Posterior cingulate gyrus (tissue), 11 donors: ENCODE data around the gene TLE1.
A peak's percentile ranks its signal among the peaks of the same experiment; 100 is the strongest.
"Not testable (repeated sequence)": the region's sequence is repeated elsewhere in the genome, so short reads cannot be mapped to it uniquely, and the experiment has no call there.

ENCODE experiments used
- DNase-seq, 10 donors: peaks; one replicate each; pipeline versions ENCODE4 v3.0.0 to v3.0.0-alpha.2; 2020 to 2021; ENCODE audit warnings: mixed read lengths in 3 of 10
- intact Hi-C: fragments of 100-400 bp; cut with DNase I; formaldehyde crosslinking; loops from one replicate; pipeline ENCODE4 v1.15.1; 2023

Gene TLE1

DNA sequence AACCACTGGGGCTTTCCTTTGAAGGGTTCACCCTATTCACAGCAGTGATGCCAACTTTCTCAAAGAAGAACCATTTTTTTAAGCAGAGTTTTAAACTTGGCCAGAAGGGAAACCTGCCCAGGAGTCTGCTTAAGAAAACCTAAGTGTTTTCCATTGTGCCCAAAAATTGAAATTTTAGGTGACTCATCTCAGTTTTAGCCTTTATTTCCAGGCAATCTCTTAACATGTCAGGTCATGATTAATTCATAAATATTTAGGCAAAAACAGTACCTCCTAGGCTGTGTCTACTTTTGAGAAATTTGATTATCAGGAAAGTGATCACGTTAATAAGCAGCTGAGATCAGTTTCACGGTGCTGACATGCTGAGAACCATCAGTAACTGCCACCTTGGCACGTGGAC is 61.9 kb downstream of the TLE1 start:
- intact Hi-C loops: no loop called here
- no peak for DNase-seq

DNA sequence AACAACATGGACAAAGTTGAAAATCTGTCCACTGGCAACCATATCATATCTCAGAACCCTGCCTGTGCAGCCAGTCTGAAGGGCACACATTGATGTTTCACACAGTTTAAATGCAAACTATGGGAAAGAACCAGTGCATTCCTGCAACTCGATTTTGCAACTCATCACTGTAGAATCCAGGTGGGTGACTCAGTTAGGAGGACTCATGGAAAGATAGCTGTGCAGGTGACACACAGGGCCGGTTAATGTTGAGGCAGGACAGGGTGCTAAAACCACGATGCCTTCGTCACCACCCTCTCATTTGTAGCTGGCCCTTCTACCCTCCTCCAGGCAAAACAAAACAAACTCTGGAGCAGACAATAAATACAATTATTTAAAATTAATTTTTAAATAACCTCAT is 62.8 kb downstream of the TLE1 start:
- intact Hi-C loops: no loop called here
- DNase-seq: no peak

GRCh38 chr9:81625969-81626368 is 63.4 kb downstream of the TLE1 start:
- intact Hi-C loops: no loop called here
- DNase-seq: no peak

- DNase-seq: no peak
- intact Hi-C loops: no loop called here
Observed at GRCh38 chr9:81623778-81624177, 65.6 kb downstream of the TLE1 start.

DNA sequence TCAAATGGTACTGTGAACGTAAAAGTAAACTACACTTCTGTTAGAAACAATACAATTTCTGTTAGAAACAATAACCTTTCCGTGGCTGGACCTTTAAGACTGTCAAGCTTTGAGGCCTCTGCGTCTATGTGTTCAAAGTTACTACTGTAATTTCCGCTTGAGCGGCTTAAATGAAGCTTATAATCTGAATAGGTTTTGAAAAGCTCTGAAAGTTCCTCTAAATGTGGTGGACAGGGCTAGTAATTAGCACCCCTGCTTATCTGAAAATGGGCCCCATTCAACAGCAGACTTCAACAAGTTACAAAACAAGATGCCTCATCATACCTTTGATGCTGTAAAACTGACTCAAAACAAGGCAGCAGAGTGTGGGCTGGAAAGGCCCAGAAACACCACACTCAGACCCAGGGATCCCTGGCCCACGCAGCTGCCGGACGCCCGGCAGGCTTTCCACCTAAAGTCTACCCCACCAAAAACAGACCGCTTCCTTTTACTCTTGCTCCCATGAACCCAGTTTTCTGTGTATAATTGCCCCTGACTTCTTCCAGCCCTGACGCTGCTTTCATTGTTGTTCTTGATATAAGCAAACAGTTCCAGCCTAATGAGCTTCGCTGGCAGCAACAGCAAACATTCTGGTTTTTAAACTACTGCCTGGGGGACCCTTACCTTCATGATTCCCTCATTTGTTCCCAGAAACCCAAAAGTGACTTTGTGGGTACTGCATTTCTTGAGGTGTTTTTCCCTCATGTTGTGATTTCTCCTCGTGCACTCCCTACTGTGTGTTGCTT is 66.7 kb downstream of the TLE1 start:
- intact Hi-C loops: no loop called here
- DNase-seq: no peak

DNA sequence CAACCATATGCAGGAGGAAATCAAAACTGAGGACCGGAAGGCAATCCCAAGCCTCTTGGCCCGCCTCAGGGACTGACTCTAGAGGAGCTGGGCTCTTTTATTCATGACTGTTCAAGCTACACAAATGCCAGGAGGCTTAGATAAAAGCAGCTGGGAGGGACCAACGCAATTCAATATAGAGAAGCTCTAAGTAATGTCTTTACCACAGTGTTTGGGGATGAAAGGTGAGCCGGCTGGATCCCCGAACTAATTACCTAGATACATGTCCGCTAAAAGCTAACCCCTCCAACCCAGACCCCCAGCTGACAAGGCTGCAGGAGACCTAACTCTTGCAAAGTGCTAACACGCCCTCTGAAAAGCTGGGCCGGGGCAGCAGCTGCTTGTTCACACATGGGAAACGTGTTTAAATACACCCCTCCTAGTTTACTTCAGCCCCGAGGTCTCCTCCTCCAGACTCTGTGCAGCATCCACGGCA is 67.5 kb downstream of the TLE1 start:
- no peak for DNase-seq
- intact Hi-C loops: no loop called here

GRCh38 chr9:81621118-81621517 is 68.2 kb downstream of the TLE1 start:
- intact Hi-C loops: no loop called here

GRCh38 chr9:81620002-81620390 is 69.4 kb downstream of the TLE1 start:
- intact Hi-C loops: no loop called here

More at GRCh38 chr9:81621118-81621517, 68.2 kb downstream of the TLE1 start:
- no peak for DNase-seq

DNA sequence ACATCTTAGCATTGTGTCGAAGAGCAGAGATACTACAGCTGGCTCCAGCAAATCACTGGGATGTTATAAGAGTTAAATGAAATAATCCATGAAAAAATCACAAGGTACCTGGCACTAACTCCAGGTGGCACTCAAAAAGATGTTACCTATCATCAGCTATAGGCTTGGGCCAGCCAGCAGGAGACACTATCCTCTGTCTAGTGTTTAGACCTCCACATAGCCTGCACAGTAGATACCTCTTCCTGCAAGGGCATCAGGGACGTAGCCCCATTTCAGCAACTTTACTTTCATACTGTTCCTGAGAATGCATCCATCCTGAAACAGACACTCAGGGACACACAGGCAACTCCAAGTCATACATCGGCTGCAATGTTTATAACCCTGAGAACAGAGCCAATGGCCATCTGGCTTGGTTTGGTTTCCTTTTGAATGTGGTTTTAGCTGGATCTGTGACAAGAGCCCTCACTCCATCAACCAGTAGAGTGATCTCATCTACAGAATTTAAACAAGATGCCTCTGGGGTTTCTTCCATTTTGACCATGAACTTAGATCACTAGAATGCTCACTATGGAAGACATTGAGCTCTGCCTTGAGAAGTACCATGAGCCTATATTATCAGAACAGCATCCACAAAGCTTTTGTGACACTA is 69.9 kb downstream of the TLE1 start:
- intact Hi-C loops: no loop called here

More at GRCh38 chr9:81620002-81620390, 69.4 kb downstream of the TLE1 start:
- DNase-seq: no peak

DNA sequence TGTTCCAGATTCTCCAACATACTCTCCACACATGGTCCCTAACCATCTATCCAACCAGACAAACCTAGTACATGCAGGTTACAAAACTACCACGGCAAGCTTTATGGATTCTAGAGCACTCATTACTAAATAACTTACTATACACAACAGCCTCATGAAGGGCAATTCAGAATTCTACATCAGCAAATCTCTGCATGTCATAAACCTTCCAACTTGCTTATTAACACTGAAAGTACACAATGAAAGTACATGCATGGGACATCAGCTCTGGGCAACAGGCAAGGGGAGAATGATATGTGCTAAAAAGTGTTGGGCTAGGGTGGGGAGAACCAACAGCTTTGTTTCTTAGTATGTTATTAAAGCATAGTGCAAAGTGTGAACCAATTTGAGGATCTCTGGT is 70.4 kb downstream of the TLE1 start:
- DNase-seq: no peak
- intact Hi-C loops: no loop called here

More for the DNA sequence above, 69.9 kb downstream of the TLE1 start:
- no peak for DNase-seq

- DNase-seq: no peak
- intact Hi-C loops: no loop called here
Observed at GRCh38 chr9:81616141-81616540, 73.2 kb downstream of the TLE1 start.

DNA sequence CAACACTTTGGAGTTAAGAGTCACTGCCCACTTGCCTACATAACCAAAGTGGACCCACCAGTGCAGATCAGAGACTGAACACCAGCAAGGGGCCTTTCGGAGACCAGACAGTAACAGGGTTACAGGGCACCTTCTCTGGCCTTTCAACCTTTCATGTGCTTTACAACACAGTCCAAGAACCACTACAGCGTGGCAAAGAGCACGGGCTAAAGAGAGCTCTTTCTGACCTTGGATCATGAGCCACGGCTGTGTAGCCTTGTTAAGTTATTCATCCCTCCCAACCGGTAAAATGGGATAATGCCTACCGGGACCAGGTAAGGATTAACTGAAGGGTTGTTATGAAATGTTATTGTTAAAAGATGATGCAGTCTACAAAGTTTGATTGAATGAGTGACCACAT is 75.0 kb downstream of the TLE1 start:
- intact Hi-C loops: no loop called here
- peak in 1 of 10 donors; percentile 7 for DNase-seq

DNA sequence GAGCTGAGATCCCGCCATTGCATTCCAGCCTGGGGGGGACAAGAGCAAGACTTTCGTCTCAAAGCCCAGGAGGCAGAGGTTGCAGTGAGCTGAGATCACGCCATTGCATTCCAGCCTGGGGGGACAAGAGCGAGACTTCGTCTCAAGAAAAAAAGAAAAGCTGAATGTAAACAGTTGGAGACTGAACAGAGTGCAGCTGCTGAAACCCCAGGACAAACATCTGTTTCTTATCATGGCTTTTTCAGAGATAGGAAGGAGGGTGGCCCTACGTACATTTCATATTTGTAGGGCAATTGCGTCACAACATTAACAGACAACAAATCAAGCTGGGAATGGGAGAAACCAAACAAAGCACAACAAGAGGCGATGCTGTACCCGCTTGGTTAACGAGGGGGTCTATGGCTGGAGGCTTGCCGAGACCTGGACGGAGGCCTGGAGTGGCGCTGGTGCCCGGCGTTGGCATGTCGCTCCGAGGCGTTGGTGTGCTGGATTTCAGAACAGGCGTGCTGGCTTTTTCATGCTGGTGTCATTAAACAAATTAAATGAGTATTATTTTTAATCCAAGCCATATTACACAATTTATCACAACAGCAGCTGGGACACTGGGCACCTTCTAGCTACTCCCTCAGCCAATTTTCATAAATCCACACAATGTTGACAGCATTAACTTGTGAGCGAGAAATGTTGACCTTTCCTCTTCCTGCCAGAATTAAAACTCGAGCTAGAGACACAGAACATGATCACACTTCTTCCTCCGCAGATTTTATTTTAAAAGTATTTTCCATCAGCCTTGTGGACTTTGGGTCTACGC is 76.1 kb downstream of the TLE1 start:
- peak in 4 of 10 donors; percentile 28 to 88 (median 63) for DNase-seq

GRCh38 chr9:81611664-81612063 is 77.7 kb downstream of the TLE1 start:
- no peak for DNase-seq
- intact Hi-C loops: no loop called here

More for the DNA sequence above, 76.1 kb downstream of the TLE1 start:
- intact Hi-C loops: no loop called here

DNA sequence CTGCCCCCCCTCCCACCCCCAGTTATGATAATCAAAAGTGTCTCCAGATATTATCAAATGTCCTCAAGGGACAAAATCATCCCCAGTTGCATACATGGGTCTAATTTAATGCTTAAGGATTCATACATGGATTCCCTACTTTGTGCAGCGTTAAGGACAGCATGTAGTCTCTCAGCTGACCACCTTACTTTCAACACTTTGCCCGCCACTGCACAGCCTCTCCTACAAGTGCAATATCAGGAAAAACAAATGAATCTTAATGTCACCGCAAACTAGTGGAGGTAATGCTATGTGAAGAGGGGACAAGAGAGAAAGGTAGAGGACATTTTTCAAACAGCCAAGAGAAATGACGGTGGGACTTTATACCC is 78.6 kb downstream of the TLE1 start:
- intact Hi-C loops: no loop called here
- no peak for DNase-seq

DNA sequence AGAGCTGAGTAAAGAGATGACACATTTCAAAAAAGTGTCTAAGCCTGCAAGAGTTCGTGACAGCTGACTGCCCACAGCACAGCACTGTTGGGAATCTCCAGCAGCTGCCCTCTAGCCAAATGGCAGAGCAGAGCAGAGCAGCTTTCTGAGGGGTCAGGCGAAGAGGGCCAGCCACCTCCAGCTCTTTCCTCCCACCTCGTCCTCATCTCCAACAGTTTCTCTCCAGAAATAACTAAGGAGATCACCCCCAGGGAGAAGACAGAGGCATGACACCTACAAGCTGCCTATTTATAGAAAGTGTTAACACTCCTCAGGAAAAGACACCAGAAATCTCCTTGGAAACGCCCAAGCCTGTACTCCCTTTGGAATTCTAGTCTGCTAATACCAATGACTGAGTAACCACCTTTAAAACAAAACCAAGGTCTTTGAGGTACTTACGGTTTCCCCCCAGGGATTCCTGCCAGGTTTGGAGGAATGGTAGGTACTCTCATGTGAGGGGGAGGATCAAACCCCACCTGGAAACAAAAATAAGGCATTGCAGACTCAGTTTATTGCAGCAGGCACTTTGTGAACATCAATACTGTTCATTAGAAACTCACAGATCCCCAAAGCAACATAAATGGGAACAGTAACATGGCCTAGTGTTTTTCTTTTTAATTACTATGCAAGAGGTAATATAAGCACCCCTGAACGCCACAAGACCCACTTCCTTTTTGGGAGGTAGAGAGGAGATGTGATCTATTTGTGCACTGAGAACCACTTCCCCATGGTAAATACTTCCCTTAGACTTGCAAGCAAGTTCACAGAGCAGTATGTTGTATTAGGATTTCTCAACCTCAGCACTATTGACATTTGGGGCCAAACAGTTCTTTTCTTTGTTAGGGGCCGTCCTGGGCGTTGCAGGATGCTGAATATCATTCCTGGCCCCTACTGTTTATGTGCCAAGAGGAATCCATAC is 79.3 kb downstream of the TLE1 start:
- intact Hi-C loops: no loop called here
- no peak for DNase-seq

DNA sequence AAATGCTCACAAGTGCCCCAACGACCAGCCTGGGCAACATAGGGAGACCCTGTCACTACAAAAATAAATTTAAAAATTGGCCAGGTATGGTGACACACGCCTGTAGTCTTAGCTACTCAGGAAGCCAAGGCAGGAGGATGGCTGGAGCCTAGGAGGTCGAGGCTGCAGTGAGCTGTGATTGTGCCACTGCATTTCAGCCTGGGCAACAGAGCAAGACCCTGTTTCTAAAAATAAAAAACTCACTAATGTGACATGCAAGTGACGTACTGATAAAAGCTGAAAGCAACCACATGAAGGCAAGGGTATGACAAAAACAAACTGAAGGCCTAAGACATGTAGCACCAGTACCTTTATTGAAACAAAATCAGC is 81.1 kb downstream of the TLE1 start:
- DNase-seq: peak in 1 of 10 donors; percentile 29
- intact Hi-C loops: no loop called here

DNA sequence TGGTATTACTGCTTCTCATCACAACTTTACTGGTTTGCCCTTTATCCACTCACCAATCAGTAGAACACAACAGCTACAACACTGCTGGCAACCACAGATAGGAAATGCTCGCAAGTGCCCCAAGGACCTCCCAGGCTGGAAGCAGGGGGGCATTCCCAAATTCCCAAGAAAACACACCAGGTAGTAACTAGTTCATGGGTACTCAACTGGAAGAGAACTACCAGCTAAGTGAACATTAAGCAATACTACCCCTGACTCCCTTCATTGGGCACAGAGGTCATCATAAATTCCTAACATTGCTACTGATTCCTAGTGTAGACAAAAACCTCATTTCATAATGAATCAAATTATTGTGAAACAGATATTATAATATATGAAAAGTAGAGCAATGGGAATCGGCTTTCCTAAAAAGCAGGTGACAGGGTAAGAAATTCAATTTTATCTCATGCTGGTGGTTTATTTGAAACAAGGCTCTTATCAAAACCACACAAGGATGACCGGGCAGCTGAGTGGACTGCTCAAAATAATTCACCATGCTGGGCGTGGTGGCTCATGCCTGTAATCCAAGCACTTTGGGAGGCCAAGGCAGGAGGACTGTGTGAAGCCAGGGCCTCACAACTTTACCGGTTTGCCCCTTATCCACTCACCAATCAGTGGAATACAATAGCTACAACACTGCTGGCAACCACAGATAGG is 81.6 kb downstream of the TLE1 start:
- peak in 1 of 10 donors; percentile 12 for DNase-seq
- intact Hi-C loops: no loop called here

DNA sequence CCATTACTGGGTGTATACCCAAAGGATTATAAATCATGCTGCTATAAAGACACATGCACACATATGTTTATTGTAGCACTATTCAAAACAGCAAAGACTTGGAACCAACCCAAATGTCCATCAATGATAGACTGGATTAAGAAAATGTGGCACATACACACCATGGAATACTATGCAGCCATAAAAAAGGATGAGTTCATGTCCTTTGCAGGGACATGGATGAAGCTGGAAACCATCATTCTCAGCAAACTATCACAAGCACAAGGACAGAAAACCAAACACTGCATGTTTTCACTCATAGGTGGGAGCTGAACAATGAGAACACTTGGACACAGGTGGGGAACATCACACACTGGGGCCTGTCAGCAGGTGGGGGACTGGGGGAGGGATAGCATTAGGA is 83.1 kb downstream of the TLE1 start:
- DNase-seq, intact Hi-C loops: not testable (repeated sequence)
